ENCODE measurements around the gene AIF1.

The AIF1 gene

DNA sequence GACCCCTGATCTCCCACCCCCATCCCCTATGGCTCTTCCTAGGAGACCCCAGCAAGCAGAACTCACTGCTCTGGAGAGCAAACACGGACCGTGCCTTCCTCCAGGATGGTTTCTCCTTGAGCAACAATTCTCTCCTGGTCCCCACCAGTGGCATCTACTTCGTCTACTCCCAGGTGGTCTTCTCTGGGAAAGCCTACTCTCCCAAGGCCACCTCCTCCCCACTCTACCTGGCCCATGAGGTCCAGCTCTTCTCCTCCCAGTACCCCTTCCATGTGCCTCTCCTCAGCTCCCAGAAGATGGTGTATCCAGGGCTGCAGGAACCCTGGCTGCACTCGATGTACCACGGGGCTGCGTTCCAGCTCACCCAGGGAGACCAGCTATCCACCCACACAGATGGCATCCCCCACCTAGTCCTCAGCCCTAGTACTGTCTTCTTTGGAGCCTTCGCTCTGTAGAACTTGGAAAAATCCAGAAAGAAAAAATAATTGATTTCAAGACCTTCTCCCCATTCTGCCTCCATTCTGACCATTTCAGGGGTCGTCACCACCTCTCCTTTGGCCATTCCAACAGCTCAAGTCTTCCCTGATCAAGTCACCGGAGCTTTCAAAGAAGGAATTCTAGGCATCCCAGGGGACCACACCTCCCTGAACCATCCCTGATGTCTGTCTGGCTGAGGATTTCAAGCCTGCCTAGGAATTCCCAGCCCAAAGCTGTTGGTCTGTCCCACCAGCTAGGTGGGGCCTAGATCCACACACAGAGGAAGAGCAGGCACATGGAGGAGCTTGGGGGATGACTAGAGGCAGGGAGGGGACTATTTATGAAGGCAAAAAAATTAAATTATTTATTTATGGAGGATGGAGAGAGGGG lies 41.6 kb upstream of the AIF1 start:
- TF ChIP-seq CTCF (IDR thresholded peaks at IDR 0.05; ENCODE audit: low read depth, low read length): no peak
- no peak overlapping the region for H3K4me3 ChIP-seq (ENCODE audit: low read depth, low read length)

GRCh38 chr6:31574106-31575061 lies 40.6 kb upstream of the AIF1 start:
- TF ChIP-seq CTCF (IDR thresholded peaks at IDR 0.05; ENCODE audit: low read depth, low read length): no peak

GRCh38 chr6:31575335-31575901 lies 39.6 kb upstream of the AIF1 start, which contains the start of gene TNF:
TSS of gene TNF (plus strand) at chr6:31575565. CDS start at chr6:31575742, 177 bp downstream.
- H3K4me3 ChIP-seq (ENCODE audit: low read depth, low read length): no peak within 1 kb of the TSS
- no peak for TF ChIP-seq CTCF (IDR thresholded peaks at IDR 0.05; ENCODE audit: low read depth, low read length)

More at GRCh38 chr6:31574106-31575061, 40.6 kb upstream of the AIF1 start:
- H3K4me3 ChIP-seq (ENCODE audit: low read depth, low read length): no peak overlapping the region

GRCh38 chr6:31575952-31576685 lies 38.9 kb upstream of the AIF1 start:
- H3K4me3 ChIP-seq (ENCODE audit: low read depth, low read length): no peak overlapping the region
- no peak for TF ChIP-seq CTCF (IDR thresholded peaks at IDR 0.05; ENCODE audit: low read depth, low read length)

DNA sequence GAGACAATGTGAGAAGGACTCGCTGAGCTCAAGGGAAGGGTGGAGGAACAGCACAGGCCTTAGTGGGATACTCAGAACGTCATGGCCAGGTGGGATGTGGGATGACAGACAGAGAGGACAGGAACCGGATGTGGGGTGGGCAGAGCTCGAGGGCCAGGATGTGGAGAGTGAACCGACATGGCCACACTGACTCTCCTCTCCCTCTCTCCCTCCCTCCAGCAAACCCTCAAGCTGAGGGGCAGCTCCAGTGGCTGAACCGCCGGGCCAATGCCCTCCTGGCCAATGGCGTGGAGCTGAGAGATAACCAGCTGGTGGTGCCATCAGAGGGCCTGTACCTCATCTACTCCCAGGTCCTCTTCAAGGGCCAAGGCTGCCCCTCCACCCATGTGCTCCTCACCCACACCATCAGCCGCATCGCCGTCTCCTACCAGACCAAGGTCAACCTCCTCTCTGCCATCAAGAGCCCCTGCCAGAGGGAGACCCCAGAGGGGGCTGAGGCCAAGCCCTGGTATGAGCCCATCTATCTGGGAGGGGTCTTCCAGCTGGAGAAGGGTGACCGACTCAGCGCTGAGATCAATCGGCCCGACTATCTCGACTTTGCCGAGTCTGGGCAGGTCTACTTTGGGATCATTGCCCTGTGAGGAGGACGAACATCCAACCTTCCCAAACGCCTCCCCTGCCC lies 38.0 kb upstream of the AIF1 start:
- no peak overlapping the region for H3K4me3 ChIP-seq (ENCODE audit: low read depth, low read length)
- TF ChIP-seq CTCF (IDR thresholded peaks at IDR 0.05; ENCODE audit: low read depth, low read length): no peak

- no peak for TF ChIP-seq CTCF (IDR thresholded peaks at IDR 0.05; ENCODE audit: low read depth, low read length)
- no peak overlapping the region for H3K4me3 ChIP-seq (ENCODE audit: low read depth, low read length)
Measured at GRCh38 chr6:31577579-31577966, 37.5 kb upstream of the AIF1 start.
